Esophagus muscularis mucosa (tissue), 4 donors: ENCODE results near the gene SKOR1. TPM values are rescaled to one million over a fixed set of nuclear protein-coding genes. Genes with fewer than 3 reads are reported as not detected.

Experiments used
- DNase-seq: peaks from one replicate; pipeline ENCODE4 v3.0.0-alpha.2; 2017; ENCODE audit errors: extremely low spot score
- H3K27ac ChIP-seq, 4 donors: fragments of 200-600 bp; sonication (generic); replicated peaks in 1 of 4; 1 replicate in 3 of 4; 2 replicates in 1 of 4; pipeline ENCODE4 v1.5.1; 2016 to 2019; ENCODE audit warnings: mild to moderate bottlenecking in 1 of 4
- H3K27me3 ChIP-seq, 4 donors: fragments of 200-600 bp; sonication (generic); one replicate each; pipeline versions ENCODE4 v1.5.1 to v1.6.0; 2016 to 2019
- H3K36me3 ChIP-seq, 4 donors: fragments of 200-600 bp; sonication (generic); one replicate each; pipeline ENCODE4 v1.5.1; 2016 to 2019
- H3K4me1 ChIP-seq, 4 donors: fragments of 200-600 bp; sonication (generic); one replicate each; pipeline ENCODE4 v1.5.1; 2016 to 2019
- H3K4me3 ChIP-seq, 4 donors: fragments of 200-600 bp; sonication (generic); 1 replicate in 2 of 4; 2 replicates in 2 of 4; pipeline ENCODE4 v1.5.1; 2016 to 2019; ENCODE audit warnings: mild to moderate bottlenecking in 4 of 4, moderate library complexity in 1 of 4
- H3K9me3 ChIP-seq, 4 donors: fragments of 200-600 bp; sonication (generic); 1 replicate in 3 of 4; 2 replicates in 1 of 4; pipeline ENCODE4 v1.5.1; 2016 to 2019
- EP300 ChIP-seq: sonication (generic); formaldehyde crosslinking; IDR thresholded peaks from one replicate; pipeline ENCODE4 v1.6.1; 2017; ENCODE audit warnings: antibody characterized with exemption
- POLR2A ChIP-seq: fragments of 450-650 bp; IDR thresholded peaks from one replicate; pipeline ENCODE4 v1.6.1; 2017; ENCODE audit warnings: antibody characterized with exemption, moderate library complexity, mild to moderate bottlenecking, low read depth
- POLR2AphosphoS5 ChIP-seq, 2 donors: sonication (generic); formaldehyde crosslinking; IDR thresholded peaks; one replicate each; pipeline ENCODE4 v1.6.1; 2017; ENCODE audit warnings: antibody characterized with exemption in 2 of 2
- WGBS: methylation state at CpG from one replicate; pipeline ENCODE4 v1.1.5; 2018; 5-methylcytosine and 5-hydroxymethylcytosine counted together
- intact Hi-C: fragments of 100-400 bp; cut with DNase I; formaldehyde crosslinking; loops from one replicate; pipeline ENCODE4 v1.15.1; 2023
- total RNA-seq, 4 donors: library from RNA; depleted of rRNA; stranded (reverse); fragments of >200 nt; gene quantifications; one replicate each; pipeline versions ENCODE4 v1.1.0 to v1.2.1, GENCODE V29; 2016
- TF ChIP-seq, protein P1 (sequence below), 3 experiments: fragments of 200-600 bp in 2 of 3; fragments of 450-650 bp in 1 of 3; sonication (generic) in 2 of 3; IDR thresholded peaks; one replicate each; pipeline ENCODE4 v1.5.1; 2017 to 2019; ENCODE audit warnings: antibody characterized with exemption in 3 of 3, mild to moderate bottlenecking in 2 of 3, moderate library complexity in 1 of 3

SKOR1 gene
- total RNA-seq, 4 donors from 2014 or later: 0.58 to 1.2 (median 0.84) TPM

DNA sequence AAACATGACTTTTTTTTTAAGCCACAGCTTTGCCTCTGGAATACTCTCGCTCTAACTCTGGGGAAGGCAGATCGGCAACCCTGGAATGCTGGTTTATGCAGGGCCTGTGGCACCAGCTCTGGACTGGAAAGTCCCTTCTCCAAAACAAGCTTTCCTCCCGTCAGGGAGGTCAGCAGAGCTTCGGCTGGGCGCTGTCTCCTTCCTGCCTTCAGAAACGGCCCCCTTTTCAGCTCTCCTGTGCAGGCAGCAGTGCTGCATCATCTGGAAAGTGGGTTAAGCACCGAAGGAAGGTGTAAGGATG is 42.7 kb upstream of the SKOR1 start:
- no peaks in the 10 kb centered on the region for H3K9me3 ChIP-seq
- peak; percentile 60 for DNase-seq
- H3K4me1 ChIP-seq: no peaks in the 10 kb centered on the region
- no peak overlapping the region for H3K27ac ChIP-seq
- no peak overlapping the region for H3K4me3 ChIP-seq
- peaks cover 0 to 17% (median 8%) of the 10 kb centered on the region in 4 donors for H3K36me3 ChIP-seq
- 73% methylated on average over 7 of the region's 7 CpGs for WGBS
- intact Hi-C loops: no loop called here
- no peak for TF ChIP-seq POLR2A
- TF ChIP-seq, protein P1, sequence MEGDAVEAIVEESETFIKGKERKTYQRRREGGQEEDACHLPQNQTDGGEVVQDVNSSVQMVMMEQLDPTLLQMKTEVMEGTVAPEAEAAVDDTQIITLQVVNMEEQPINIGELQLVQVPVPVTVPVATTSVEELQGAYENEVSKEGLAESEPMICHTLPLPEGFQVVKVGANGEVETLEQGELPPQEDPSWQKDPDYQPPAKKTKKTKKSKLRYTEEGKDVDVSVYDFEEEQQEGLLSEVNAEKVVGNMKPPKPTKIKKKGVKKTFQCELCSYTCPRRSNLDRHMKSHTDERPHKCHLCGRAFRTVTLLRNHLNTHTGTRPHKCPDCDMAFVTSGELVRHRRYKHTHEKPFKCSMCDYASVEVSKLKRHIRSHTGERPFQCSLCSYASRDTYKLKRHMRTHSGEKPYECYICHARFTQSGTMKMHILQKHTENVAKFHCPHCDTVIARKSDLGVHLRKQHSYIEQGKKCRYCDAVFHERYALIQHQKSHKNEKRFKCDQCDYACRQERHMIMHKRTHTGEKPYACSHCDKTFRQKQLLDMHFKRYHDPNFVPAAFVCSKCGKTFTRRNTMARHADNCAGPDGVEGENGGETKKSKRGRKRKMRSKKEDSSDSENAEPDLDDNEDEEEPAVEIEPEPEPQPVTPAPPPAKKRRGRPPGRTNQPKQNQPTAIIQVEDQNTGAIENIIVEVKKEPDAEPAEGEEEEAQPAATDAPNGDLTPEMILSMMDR (IDR thresholded peaks at IDR 0.05): no peak
- no peak for TF ChIP-seq POLR2AphosphoS5 (IDR thresholded peaks at IDR 0.05)
- TF ChIP-seq EP300: no peak
- no peaks in the 10 kb centered on the region for H3K27me3 ChIP-seq

DNA sequence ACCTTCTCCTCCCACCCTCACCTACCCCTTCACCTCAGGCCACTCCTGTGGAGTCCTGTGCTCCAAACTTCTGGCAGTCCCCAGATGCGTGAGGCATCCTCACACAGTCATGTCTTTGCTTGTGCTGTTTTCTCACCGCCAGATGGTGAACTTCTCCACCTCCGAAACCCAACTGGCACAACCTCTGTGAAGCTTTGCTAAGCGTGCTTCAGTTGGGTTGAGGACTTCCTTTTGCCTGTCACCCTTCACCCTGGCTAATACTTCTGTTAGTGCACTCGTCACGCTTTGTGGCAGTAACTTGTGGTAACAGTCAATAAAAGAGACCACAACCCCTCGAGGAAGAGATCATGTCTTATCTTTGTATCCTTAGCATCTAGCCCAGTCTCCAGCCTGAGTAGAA is 42.0 kb upstream of the SKOR1 start:
- intact Hi-C loops: no loop called here
- Histone ChIP-seq H3K9me3 (no peaks in the 10 kb centered on the region), H3K27ac (no peak overlapping the region), H3K27me3 (no peaks in the 10 kb centered on the region), H3K36me3 (peaks cover 0 to 17% (median 8%) of the 10 kb centered on the region in 4 donors), H3K4me1 (no peaks in the 10 kb centered on the region), H3K4me3 (no peak overlapping the region)
- 93% methylated on average over 7 of the region's 7 CpGs for WGBS
- no peak for TF ChIP-seq EP300
- TF ChIP-seq, protein P1 (IDR thresholded peaks at IDR 0.05): no peak
- TF ChIP-seq POLR2AphosphoS5 (IDR thresholded peaks at IDR 0.05): no peak
- no peak for TF ChIP-seq POLR2A
- DNase-seq: peak; percentile 37

DNA sequence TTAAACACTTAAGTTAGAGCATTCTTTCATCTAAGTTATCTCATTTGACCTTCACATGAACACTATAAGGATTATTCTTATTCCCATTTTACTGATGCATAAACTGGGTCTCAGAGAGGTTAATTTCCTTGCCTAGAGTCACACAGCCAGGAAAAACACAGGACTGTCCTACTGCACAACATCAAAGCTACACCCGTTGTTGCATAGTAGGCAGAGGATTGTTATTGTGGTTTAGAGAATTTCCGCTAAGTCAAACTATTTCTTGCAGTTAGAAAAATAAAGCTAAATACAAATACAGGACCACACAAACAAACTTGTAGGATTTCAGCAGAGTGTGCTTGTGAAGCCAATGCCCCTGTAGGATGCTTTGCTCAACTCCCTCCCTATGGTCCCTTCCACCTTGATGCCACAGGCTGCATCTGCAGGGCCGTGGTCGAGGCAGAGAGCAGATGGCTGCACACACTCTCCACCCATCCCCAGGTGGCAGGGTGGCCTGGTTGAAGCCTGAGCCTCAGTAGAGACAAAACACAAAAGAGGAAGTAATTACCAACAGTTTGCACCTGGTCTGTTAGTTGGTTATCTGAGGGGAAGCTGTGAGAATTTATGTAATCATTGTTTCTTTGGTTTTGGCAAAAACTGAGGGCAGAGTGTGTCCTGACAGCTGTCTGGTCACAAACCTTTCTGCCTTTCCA is 41.1 kb upstream of the SKOR1 start:
- no peaks in the 10 kb centered on the region for H3K4me1 ChIP-seq
- H3K36me3 ChIP-seq: peaks cover 0 to 17% (median 8%) of the 10 kb centered on the region in 4 donors
- WGBS: 62% methylated on average over 4 of the region's 4 CpGs
- peak; percentile 55 for DNase-seq
- no peaks in the 10 kb centered on the region for H3K27me3 ChIP-seq
- TF ChIP-seq EP300 (no peak), POLR2AphosphoS5 (IDR thresholded peaks at IDR 0.05) (no peak), POLR2A (no peak)
- TF ChIP-seq, protein P1 (IDR thresholded peaks at IDR 0.05): no peak
- H3K4me3 ChIP-seq: no peak overlapping the region
- no peaks in the 10 kb centered on the region for H3K9me3 ChIP-seq
- no peak overlapping the region for H3K27ac ChIP-seq
- intact Hi-C loops: no loop called here

DNA sequence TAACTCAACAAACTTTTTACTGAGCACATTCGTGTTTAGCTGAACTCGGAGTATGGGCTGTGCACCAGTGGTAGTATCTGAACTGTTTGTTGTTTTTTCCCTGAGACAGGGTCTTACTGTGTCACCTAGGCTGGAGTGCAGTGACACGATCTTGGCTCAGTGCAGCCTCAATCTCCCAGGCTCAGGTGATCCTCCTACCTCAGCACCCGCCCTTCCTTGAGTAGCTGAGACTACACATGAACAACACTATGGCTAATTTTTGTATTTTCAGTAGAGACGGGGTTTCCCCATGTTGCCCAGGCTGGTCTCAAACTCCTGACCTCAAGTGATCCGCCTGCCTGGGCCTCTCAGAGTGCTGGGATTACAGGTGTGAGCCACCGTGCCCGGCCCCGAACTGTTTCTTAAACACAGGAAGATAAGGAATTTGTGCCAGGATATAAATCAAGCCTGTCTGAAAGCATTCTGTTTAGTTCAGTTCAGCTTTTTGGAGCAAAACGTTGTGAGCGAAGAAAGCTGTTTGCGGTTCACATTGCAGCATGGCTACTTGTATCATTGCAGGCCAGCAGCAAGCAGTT is 40.4 kb upstream of the SKOR1 start:
- no peak overlapping the region for H3K27ac ChIP-seq
- 83% methylated on average over 12 of the region's 12 CpGs for WGBS
- intact Hi-C loops: no loop called here
- H3K9me3 ChIP-seq: no peaks in the 10 kb centered on the region
- peak; percentile 57 for DNase-seq
- peaks cover 0 to 17% (median 9%) of the 10 kb centered on the region in 4 donors for H3K36me3 ChIP-seq
- H3K4me1 ChIP-seq: no peaks in the 10 kb centered on the region
- no peak for TF ChIP-seq POLR2A
- no peak for TF ChIP-seq POLR2AphosphoS5 (IDR thresholded peaks at IDR 0.05)
- TF ChIP-seq, protein P1 (IDR thresholded peaks at IDR 0.05): no peak
- no peak for TF ChIP-seq EP300
- no peaks in the 10 kb centered on the region for H3K27me3 ChIP-seq
- no peak overlapping the region for H3K4me3 ChIP-seq
